ENCODE data around the gene SIRT6.

The SIRT6 gene

GRCh38 chr19:4171676-4172075 is 10.7 kb downstream of the SIRT6 start:
- ChIA-PET CTCF (interaction anchor here (0.6 kb wide), 1 partner anchor 34 kb away, joined by 3 read pairs; no protein-coding TSS in a partner anchor), POLR2A (no interaction called here)
- Histone ChIP-seq H3K4me1 (ENCODE audit: control insufficient read depth, insufficient read depth, low read length) (no peaks in the 10 kb centered on the region), H3K4me3 (ENCODE audit: low read depth, low read length) (no peak overlapping the region), H3K9me3 (ENCODE audit: control insufficient read depth, insufficient read depth, low read depth, low read length) (no peaks in the 10 kb centered on the region), H3K36me3 (ENCODE audit: control insufficient read depth in 2 of 2, insufficient read depth in 1 of 2, low read length in 2 of 2) (peaks cover 0 to 11% of the 10 kb centered on the region in 2 experiments; a peak in 1 of 3 replicates), H3K27ac (ENCODE audit: extremely low read depth, low read depth, low read length) (no peak overlapping the region)
- TF ChIP-seq ZNF140 (tag by site-specific recombination; IDR thresholded peaks at IDR 0.05), result no peak
- TF ChIP-seq PRDM6 (tag by site-specific recombination; IDR thresholded peaks at IDR 0.05), result no peak
- no peak for TF ChIP-seq ZNF10 (tag by site-specific recombination; IDR thresholded peaks at IDR 0.05)
- TF ChIP-seq ZNF16 (tag by site-specific recombination; IDR thresholded peaks at IDR 0.05; ENCODE audit: low read depth), result no peak
- TF ChIP-seq ZBTB21 (tag by site-specific recombination; IDR thresholded peaks at IDR 0.05), result no peak
- TF ChIP-seq ZNF266 (tag by site-specific recombination; IDR thresholded peaks at IDR 0.05; ENCODE audit: low read depth), result no peak
- TF ChIP-seq RBAK (tag by site-specific recombination; IDR thresholded peaks at IDR 0.05), result no peak
- TF ChIP-seq PRDM10 (tag by site-specific recombination; IDR thresholded peaks at IDR 0.05), result no peak
- no peak for TF ChIP-seq ZNF292 (tag by site-specific recombination; IDR thresholded peaks at IDR 0.05; ENCODE audit: borderline replicate concordance, low read depth)
- no peak for TF ChIP-seq ZNF639 (tag by site-specific recombination; IDR thresholded peaks at IDR 0.05)

GRCh38 chr19:4164262-4164661 is 18.1 kb downstream of the SIRT6 start:
- POLR2A ChIA-PET, result interaction anchor here (0.5 to 0.6 kb wide), 2 partner anchors 10 to 192 kb away, joined by 3 to 4 read pairs; no protein-coding TSS in a partner anchor
- no peak overlapping the region for H3K27ac ChIP-seq (ENCODE audit: extremely low read depth, low read depth, low read length)
- no peak for TF ChIP-seq ZSCAN23 (tag by site-specific recombination; IDR thresholded peaks at IDR 0.05)
- no peak for TF ChIP-seq BCL11A (tag by site-specific recombination; IDR thresholded peaks at IDR 0.05; ENCODE audit: low read depth)
- TF ChIP-seq ZNF701 (tag by site-specific recombination; IDR thresholded peaks at IDR 0.05), result no peak
- TF ChIP-seq ZNF114 (tag by site-specific recombination; IDR thresholded peaks at IDR 0.05), result no peak
- no peak for TF ChIP-seq ZNF530 (tag by site-specific recombination; IDR thresholded peaks at IDR 0.05; ENCODE audit: low read depth)

More at GRCh38 chr19:4164262-4164661, 18.1 kb downstream of the SIRT6 start:
- Histone ChIP-seq H3K36me3 (ENCODE audit: control insufficient read depth in 2 of 2, insufficient read depth in 1 of 2, low read length in 2 of 2) (no peaks in the 10 kb centered on the region), H3K4me3 (ENCODE audit: low read depth, low read length) (no peak overlapping the region), H3K4me1 (ENCODE audit: control insufficient read depth, insufficient read depth, low read length) (no peaks in the 10 kb centered on the region), H3K9me3 (ENCODE audit: control insufficient read depth, insufficient read depth, low read depth, low read length) (no peaks in the 10 kb centered on the region)
- CTCF ChIA-PET, result interaction anchor here (1.1 to 5.0 kb wide), 2 partner anchors 22 to 24 kb away, joined by 3 to 17 read pairs; no protein-coding TSS in a partner anchor

All from HEK293 (cell line).